IMR-90 (cell line): ENCODE results near the gene RFTN1. TPM values are rescaled to one million over a fixed set of nuclear protein-coding genes. Genes with fewer than 3 reads are reported as not detected.

Experiments
- ATAC-seq: fragments of 200-7000 bp; cut with Tn5 transposase; 2 replicates; pipeline ENCODE4 v1.9.1; 2020; ENCODE audit warnings: low read depth, mild to moderate bottlenecking, moderate library complexity
- BruUV-seq: library from RNA; stranded (reverse); fragments of 400-500 nt; replicated peaks from 2 replicates; lab custom pipeline; 2021; lab: Mats Ljungman, UMichigan
- CTCF ChIA-PET: fragments of 300-600 bp; formaldehyde crosslinking; extraction: SDS; loops from one replicate; lab custom pipeline; 2021; ENCODE audit warnings: antibody characterized with exemption; lab: Yijun Ruan, JAX
- POLR2A ChIA-PET: fragments of 300-600 bp; sonication (Branson Sonifier 250); formaldehyde crosslinking; loops from one replicate; lab custom pipeline; 2022; ENCODE audit warnings: antibody characterized with exemption; ENCODE audit not compliant: unreplicated experiment; lab: Charles Lee
- DNase-seq: peaks from one replicate; pipeline ENCODE4 v3.0.0; 2013
- H2AFZ ChIP-seq: replicated peaks from 2 replicates; pipeline ENCODE3; 2013; ENCODE audit warnings: low read length, mild to moderate bottlenecking; ENCODE audit not compliant: poor library complexity
- H2AK5ac ChIP-seq: 2 replicates; pipeline ENCODE4 v1.6.1; 2013; ENCODE audit warnings: low read depth, low read length, inconsistent platforms
- H2AK9ac ChIP-seq: replicated peaks from 2 replicates; pipeline ENCODE3; 2013; ENCODE audit warnings: mild to moderate bottlenecking, low read depth, low read length, moderate library complexity; ENCODE audit not compliant: poor library complexity
- H2BK120ac ChIP-seq: 2 replicates; pipeline ENCODE4 v1.6.1; 2013; ENCODE audit warnings: low read depth, low read length, inconsistent platforms
- H2BK15ac ChIP-seq: 3 replicates; pipeline ENCODE4 v1.6.1; 2013; ENCODE audit warnings: low read depth, low read length, inconsistent platforms
- H2BK20ac ChIP-seq: 2 replicates; pipeline ENCODE4 v1.6.1; 2013; ENCODE audit warnings: low read depth, mild to moderate bottlenecking, inconsistent platforms, low read length, moderate library complexity
- H2BK5ac ChIP-seq: 2 replicates; pipeline ENCODE4 v1.6.1; 2013; ENCODE audit warnings: mild to moderate bottlenecking, low read depth, low read length, inconsistent platforms; ENCODE audit not compliant: poor library complexity, severe bottlenecking
- H3K14ac ChIP-seq: replicated peaks from 2 replicates; pipeline ENCODE4 v1.6.1; 2013; ENCODE audit warnings: low read depth, low read length, inconsistent platforms
- H3K18ac ChIP-seq: 2 replicates; pipeline ENCODE4 v1.6.1; 2013; ENCODE audit warnings: low read depth, low read length, control low read depth
- H3K23ac ChIP-seq: 2 replicates; pipeline ENCODE4 v1.6.1; 2013; ENCODE audit warnings: low read depth, low read length, inconsistent platforms
- H3K27ac ChIP-seq: 2 replicates; pipeline ENCODE4 v1.5.1; 2013; ENCODE audit warnings: mild to moderate bottlenecking, control low read depth, low read length; ENCODE audit not compliant: insufficient read depth
- H3K27me3 ChIP-seq: 2 replicates; pipeline ENCODE4 v1.6.1; 2013; ENCODE audit warnings: low read length; ENCODE audit not compliant: control insufficient read depth, insufficient read depth
- H3K36me3 ChIP-seq: 2 replicates; pipeline ENCODE4 v1.6.1; 2013; ENCODE audit warnings: low read length, mixed read lengths; ENCODE audit not compliant: control insufficient read depth, insufficient read depth
- H3K4ac ChIP-seq: 2 replicates; pipeline ENCODE4 v1.6.1; 2013; ENCODE audit warnings: low read depth, low read length, inconsistent platforms
- H3K4me1 ChIP-seq: 2 replicates; pipeline ENCODE4 v1.6.1; 2013; ENCODE audit warnings: low read length, mixed read lengths; ENCODE audit not compliant: control insufficient read depth, insufficient read depth
- H3K4me2 ChIP-seq: 2 replicates; pipeline ENCODE4 v1.6.1; 2013; ENCODE audit warnings: low read depth, mild to moderate bottlenecking, control low read depth, low read length, moderate library complexity
- H3K4me3 ChIP-seq: 2 replicates; pipeline ENCODE4 v1.5.1; 2013; ENCODE audit warnings: low read depth, mild to moderate bottlenecking, control low read depth, low read length, moderate library complexity; ENCODE audit not compliant: insufficient read depth
- H3K56ac ChIP-seq: 2 replicates; pipeline ENCODE4 v1.6.1; 2013; ENCODE audit warnings: low read length, inconsistent platforms; ENCODE audit not compliant: insufficient read depth; ENCODE audit errors: extremely low read depth
- H3K79me1 ChIP-seq, 2 experiments: 2 replicates each; pipeline ENCODE4 v1.6.1; 2013; ENCODE audit warnings: low read length in 2 of 2, inconsistent platforms in 1 of 2, low read depth in 1 of 2
- H3K9ac ChIP-seq: 2 replicates; pipeline ENCODE4 v1.6.1; 2013; ENCODE audit warnings: low read depth, low read length, control low read depth
- H3K9me1 ChIP-seq: 2 replicates; pipeline ENCODE4 v1.6.1; 2013; ENCODE audit warnings: low read length, inconsistent platforms; ENCODE audit not compliant: insufficient read depth
- H3K9me3 ChIP-seq: 2 replicates; pipeline ENCODE4 v1.6.1; 2013; ENCODE audit warnings: low read length; ENCODE audit not compliant: control insufficient read depth, insufficient read depth
- H4K20me1 ChIP-seq: 2 replicates; pipeline ENCODE4 v1.6.1; 2013; ENCODE audit warnings: low read length, inconsistent platforms; ENCODE audit not compliant: insufficient read depth
- H4K5ac ChIP-seq: 2 replicates; pipeline ENCODE4 v1.6.1; 2013; ENCODE audit warnings: mild to moderate bottlenecking, low read depth, low read length, control low read depth
- H4K8ac ChIP-seq, 2 experiments: 2 replicates each; pipeline ENCODE4 v1.6.1; 2013; ENCODE audit warnings: low read depth in 2 of 2, low read length in 2 of 2, control low read depth in 1 of 2, inconsistent platforms in 1 of 2
- H4K91ac ChIP-seq: 2 replicates; pipeline ENCODE4 v1.6.1; 2013; ENCODE audit warnings: low read depth, low read length, inconsistent platforms; ENCODE audit not compliant: insufficient read depth
- BHLHE40 ChIP-seq: fragments of 150-350 bp; IDR thresholded peaks from 2 replicates; pipeline ENCODE4 v1.6.1; 2016; ENCODE audit warnings: mild to moderate bottlenecking, low read depth, low read length
- WGBS, 2 experiments: methylation state at CpG; one replicate each; pipeline versions ENCODE4 v1.1.5 to v1.1.7; 2013; ENCODE audit warnings: missing lambda C conversion rate in 2 of 2; ENCODE audit not compliant: insufficient read length in 1 of 2; ENCODE audit errors: extremely low coverage in 2 of 2; 5-methylcytosine and 5-hydroxymethylcytosine counted together
- dilution Hi-C: fragments of 300-500 bp; cut with HindIII; formaldehyde crosslinking; loops from one replicate; pipeline ENCODE4 v1.14.3; 2018; ENCODE audit warnings: low sequenced_read_pairs; ENCODE audit not compliant: unreplicated experiment
- in situ Hi-C: fragments of 300-500 bp; cut with MboI; formaldehyde crosslinking; loops from 3 replicates; pipeline ENCODE4 v1.14.3; 2019; ENCODE audit warnings: low sequenced_read_pairs, inconsistent platforms, mixed read lengths
- intact Hi-C: fragments of 100-400 bp; cut with micrococcal nuclease; formaldehyde crosslinking; loops from 2 replicates; pipeline ENCODE4 v1.10.0; 2022
- polyA plus RNA-seq, 3 experiments: library from polyadenylated mRNA; depleted of rRNA; stranded (reverse); fragments of >200 nt; gene quantifications; 2 replicates each; pipeline ENCODE4 v1.2.3, GENCODE V29; 2012; ENCODE audit warnings: low replicate concordance in 1 of 3
- total RNA-seq: library from RNA; depleted of rRNA; stranded (reverse); fragments of >200 nt; gene quantifications from 2 replicates; pipeline ENCODE4 v1.2.3, GENCODE V29; 2012
- TF ChIP-seq, protein P1 (sequence below): conservative IDR thresholded peaks from 2 replicates; pipeline ENCODE4 v1.5.1; 2012; ENCODE audit warnings: mild to moderate bottlenecking, low read depth, low read length, improper control_type of control experiment
- TF ChIP-seq, protein P2 (sequence below): fragments of 150-350 bp; IDR thresholded peaks from 2 replicates; pipeline ENCODE4 v1.6.1; 2016; ENCODE audit warnings: low read depth, mild to moderate bottlenecking, low read length, moderate library complexity, borderline replicate concordance

The RFTN1 gene
- total and polyA plus RNA-seq, 2 of the 4 experiments (the other 2 are of a cell fraction): 45.0 to 52.0 TPM

- DNase-seq: no peak
- peaks cover 12% of the 10 kb centered on the region for H3K36me3 ChIP-seq
- intact Hi-C loops: no loop called here
These were observed 101.2 kb downstream of the RFTN1 start for GRCh38 chr3:16412192-16412800.

More at GRCh38 chr3:16412192-16412800, 101.2 kb downstream of the RFTN1 start:
- Histone ChIP-seq H4K5ac (no peak overlapping the region), H3K56ac (no peak overlapping the region), H3K27me3 (no peaks in the 10 kb centered on the region), H3K4me2 (no peak overlapping the region), H2AFZ (no peak overlapping the region), H3K4ac (no peak overlapping the region), H4K20me1 (peaks cover 15% of the 10 kb centered on the region; the same call in 1 of the 2 replicates), H2AK9ac (no peak overlapping the region), H3K14ac (no peak overlapping the region; the same call in 1 of the 2 replicates), H2BK5ac (no peak overlapping the region), H4K91ac (no peak overlapping the region), H3K27ac (no peak overlapping the region), H2BK20ac (no peak overlapping the region), H3K79me1 (peaks cover 32 to 64% of the 10 kb centered on the region in 2 experiments), H3K4me3 (no peak overlapping the region), H2AK5ac (no peak overlapping the region), H2BK120ac (no peak overlapping the region), H3K9me1 (peaks cover 5% of the 10 kb centered on the region), H3K23ac (no peak overlapping the region), H3K9ac (no peak overlapping the region), H3K4me1 (peaks cover 8% of the 10 kb centered on the region), H3K9me3 (no peaks in the 10 kb centered on the region), H4K8ac (no peak overlapping the region), H3K18ac (peak overlapping the region; percentile 15; the same call in 1 of the 2 replicates), H2BK15ac (no peak overlapping the region)
- in situ Hi-C loops (no loop called here), dilution Hi-C loops (no loop called here)
- TF ChIP-seq BHLHE40: no peak
- TF ChIP-seq, protein P1, sequence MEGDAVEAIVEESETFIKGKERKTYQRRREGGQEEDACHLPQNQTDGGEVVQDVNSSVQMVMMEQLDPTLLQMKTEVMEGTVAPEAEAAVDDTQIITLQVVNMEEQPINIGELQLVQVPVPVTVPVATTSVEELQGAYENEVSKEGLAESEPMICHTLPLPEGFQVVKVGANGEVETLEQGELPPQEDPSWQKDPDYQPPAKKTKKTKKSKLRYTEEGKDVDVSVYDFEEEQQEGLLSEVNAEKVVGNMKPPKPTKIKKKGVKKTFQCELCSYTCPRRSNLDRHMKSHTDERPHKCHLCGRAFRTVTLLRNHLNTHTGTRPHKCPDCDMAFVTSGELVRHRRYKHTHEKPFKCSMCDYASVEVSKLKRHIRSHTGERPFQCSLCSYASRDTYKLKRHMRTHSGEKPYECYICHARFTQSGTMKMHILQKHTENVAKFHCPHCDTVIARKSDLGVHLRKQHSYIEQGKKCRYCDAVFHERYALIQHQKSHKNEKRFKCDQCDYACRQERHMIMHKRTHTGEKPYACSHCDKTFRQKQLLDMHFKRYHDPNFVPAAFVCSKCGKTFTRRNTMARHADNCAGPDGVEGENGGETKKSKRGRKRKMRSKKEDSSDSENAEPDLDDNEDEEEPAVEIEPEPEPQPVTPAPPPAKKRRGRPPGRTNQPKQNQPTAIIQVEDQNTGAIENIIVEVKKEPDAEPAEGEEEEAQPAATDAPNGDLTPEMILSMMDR: no peak
- TF ChIP-seq, protein P2, sequence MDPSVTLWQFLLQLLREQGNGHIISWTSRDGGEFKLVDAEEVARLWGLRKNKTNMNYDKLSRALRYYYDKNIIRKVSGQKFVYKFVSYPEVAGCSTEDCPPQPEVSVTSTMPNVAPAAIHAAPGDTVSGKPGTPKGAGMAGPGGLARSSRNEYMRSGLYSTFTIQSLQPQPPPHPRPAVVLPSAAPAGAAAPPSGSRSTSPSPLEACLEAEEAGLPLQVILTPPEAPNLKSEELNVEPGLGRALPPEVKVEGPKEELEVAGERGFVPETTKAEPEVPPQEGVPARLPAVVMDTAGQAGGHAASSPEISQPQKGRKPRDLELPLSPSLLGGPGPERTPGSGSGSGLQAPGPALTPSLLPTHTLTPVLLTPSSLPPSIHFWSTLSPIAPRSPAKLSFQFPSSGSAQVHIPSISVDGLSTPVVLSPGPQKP: no peak
- CTCF ChIA-PET: no interaction called here
- POLR2A ChIA-PET: no interaction called here
- BruUV-seq: no TSS peak
- no CpG with 5 or more reads among the region's 1 CpG for WGBS, 2 experiments
- ATAC-seq: no peak
